Caco-2 (cell line): ENCODE results near the gene ETFDH. TPM values are rescaled to one million over a fixed set of nuclear protein-coding genes. Genes with fewer than 3 reads are reported as not detected.

ENCODE experiments used
- BruUV-seq: library from RNA; stranded (reverse); fragments of 400-500 nt; replicated peaks from 2 replicates; lab custom pipeline; 2021; lab: Mats Ljungman, UMichigan
- CTCF ChIA-PET: fragments of 300-600 bp; sonication (Branson Sonifier 250); formaldehyde crosslinking; loops from one replicate; lab custom pipeline; 2022; ENCODE audit warnings: antibody characterized with exemption; lab: Charles Lee
- POLR2A ChIA-PET: fragments of 300-600 bp; sonication (Branson Sonifier 250); formaldehyde crosslinking; loops from one replicate; lab custom pipeline; 2022; ENCODE audit warnings: antibody characterized with exemption; lab: Charles Lee
- DNase-seq, 2 experiments: peaks; one replicate each; pipeline versions ENCODE4 v3.0.0 to v3.0.0-alpha.2; 2020 to 2022
- H3K27me3 ChIP-seq: replicated peaks from 2 replicates; pipeline ENCODE4 v1.6.0; 2011; ENCODE audit warnings: low read length; ENCODE audit not compliant: control insufficient read depth, insufficient read depth
- H3K36me3 ChIP-seq: 2 replicates; pipeline ENCODE4 v1.5.1; 2011; ENCODE audit warnings: low read length; ENCODE audit not compliant: control insufficient read depth, insufficient read depth
- H3K4me1 ChIP-seq: fragments of 250-450 bp; sonication (Bioruptor Pico); 2 replicates; pipeline ENCODE4 v1.5.1; 2020; ENCODE audit warnings: mild to moderate bottlenecking
- H3K4me3 ChIP-seq: 2 replicates; pipeline ENCODE4 v1.5.1; 2011; ENCODE audit warnings: low read depth, mild to moderate bottlenecking, control low read depth, low read length
- H3K9me3 ChIP-seq: fragments of 250-450 bp; sonication (Bioruptor Pico); 2 replicates; pipeline ENCODE4 v1.5.1; 2020; ENCODE audit warnings: mild to moderate bottlenecking, moderate library complexity
- H3K27ac Mint-ChIP-seq: one replicate; pipeline ENCODE4 v1.8.0; 2022; ENCODE audit warnings: mixed read lengths; ENCODE audit not compliant: unreplicated experiment
- H3K27me3 Mint-ChIP-seq: one replicate; pipeline ENCODE4 v1.8.0; 2022; ENCODE audit warnings: mixed read lengths; ENCODE audit not compliant: insufficient read depth, unreplicated experiment
- H3K36me3 Mint-ChIP-seq: one replicate; pipeline ENCODE4 v1.8.0; 2022; ENCODE audit warnings: mild to moderate bottlenecking, mixed read lengths; ENCODE audit not compliant: insufficient read depth, unreplicated experiment
- H3K4me1 Mint-ChIP-seq: one replicate; pipeline ENCODE4 v1.8.0; 2022; ENCODE audit warnings: low read depth, mixed read lengths; ENCODE audit not compliant: unreplicated experiment
- H3K4me3 Mint-ChIP-seq: one replicate; pipeline ENCODE4 v1.8.0; 2022; ENCODE audit warnings: mild to moderate bottlenecking, moderate library complexity, mixed read lengths; ENCODE audit not compliant: unreplicated experiment
- H3K9me3 Mint-ChIP-seq: one replicate; pipeline ENCODE4 v1.8.0; 2022; ENCODE audit warnings: mixed read lengths; ENCODE audit not compliant: unreplicated experiment
- CTCF ChIP-seq, 2 experiments: fragments of 200-600 bp in 1 of 2; IDR thresholded peaks; 1 replicate in 1 of 2; 2 replicates in 1 of 2; pipeline versions ENCODE4 v1.5.1 to v1.8.0; 2011 to 2022; ENCODE audit warnings: antibody characterized with exemption in 1 of 2, control low read depth in 1 of 2, inconsistent platforms in 1 of 2, low read depth in 1 of 2, low read length in 1 of 2, mild to moderate bottlenecking in 1 of 2, moderate library complexity in 1 of 2; ENCODE audit not compliant: insufficient read depth in 1 of 2, severe bottlenecking in 1 of 2, unreplicated experiment in 1 of 2
- intact Hi-C: fragments of 100-400 bp; cut with micrococcal nuclease; formaldehyde crosslinking; loops from one replicate; pipeline ENCODE4 v1.10.0; 2022; ENCODE audit not compliant: unreplicated experiment
- total RNA-seq: library from RNA; stranded (reverse); gene quantifications from 2 replicates; pipeline ENCODE4 v1.2.3, GENCODE V29; 2022

ETFDH gene
- total RNA-seq, 1 experiment from 2014 or later: 6.4 TPM

- Histone ChIP-seq H3K9me3 (no peaks in the 10 kb centered on the region), H3K4me3 (no peak overlapping the region), H3K27me3 (no peaks in the 10 kb centered on the region), H3K4me1 (no peaks in the 10 kb centered on the region), H3K36me3 (no peaks in the 10 kb centered on the region)
- no TSS peak for BruUV-seq
- H3K4me3 Mint-ChIP-seq: no peak overlapping the region
- H3K27ac Mint-ChIP-seq: no peak overlapping the region
- peaks cover 10% of the 10 kb centered on the region for H3K9me3 Mint-ChIP-seq
- POLR2A ChIA-PET: no interaction called here
- peaks cover 7% of the 10 kb centered on the region for H3K36me3 Mint-ChIP-seq
- H3K4me1 Mint-ChIP-seq: peaks cover 6% of the 10 kb centered on the region
- no peak for TF ChIP-seq CTCF (IDR thresholded peaks at IDR 0.05; ENCODE audit: insufficient read depth in 1 of 2, low read depth in 1 of 2, low read length in 1 of 2, severe bottlenecking in 1 of 2, unreplicated experiment in 1 of 2)
- H3K27me3 Mint-ChIP-seq: no peaks in the 10 kb centered on the region
- DNase-seq: no peak
- CTCF ChIA-PET: interaction anchor here (0.7 kb wide), 1 partner anchor 26 kb away, joined by 3 read pairs; no protein-coding TSS in a partner anchor
- intact Hi-C loops: no loop called here
Observed at GRCh38 chr4:158756588-158756987, 84.5 kb downstream of the ETFDH start.

- peaks cover 10% of the 10 kb centered on the region for H3K9me3 Mint-ChIP-seq
- H3K27ac Mint-ChIP-seq: no peak overlapping the region
- Histone ChIP-seq H3K4me1 (peaks cover 3% of the 10 kb centered on the region), H3K9me3 (no peaks in the 10 kb centered on the region), H3K27me3 (no peaks in the 10 kb centered on the region), H3K36me3 (no peaks in the 10 kb centered on the region), H3K4me3 (no peak overlapping the region)
- H3K27me3 Mint-ChIP-seq: peaks cover 2% of the 10 kb centered on the region
- peaks cover 14% of the 10 kb centered on the region for H3K4me1 Mint-ChIP-seq
- no peak overlapping the region for H3K4me3 Mint-ChIP-seq
- no TSS peak for BruUV-seq
- no peak for TF ChIP-seq CTCF (IDR thresholded peaks at IDR 0.05; ENCODE audit: insufficient read depth in 1 of 2, low read depth in 1 of 2, low read length in 1 of 2, severe bottlenecking in 1 of 2, unreplicated experiment in 1 of 2)
- peaks cover 7% of the 10 kb centered on the region for H3K36me3 Mint-ChIP-seq
- intact Hi-C loops: no loop called here
- CTCF ChIA-PET: no interaction called here
- POLR2A ChIA-PET: no interaction called here
- no peak for DNase-seq
Observed at GRCh38 chr4:158758142-158758541, 86.0 kb downstream of the ETFDH start.

- peaks cover 3% of the 10 kb centered on the region for H3K4me1 ChIP-seq
- no peak overlapping the region for H3K4me3 ChIP-seq
- H3K27me3 ChIP-seq: no peaks in the 10 kb centered on the region
- Mint-ChIP-seq H3K4me1 (peaks cover 14% of the 10 kb centered on the region), H3K27ac (no peak overlapping the region), H3K4me3 (no peak overlapping the region), H3K27me3 (peaks cover 2% of the 10 kb centered on the region), H3K9me3 (peaks cover 10% of the 10 kb centered on the region), H3K36me3 (peaks cover 7% of the 10 kb centered on the region)
- intact Hi-C loops: no loop called here
- no peaks in the 10 kb centered on the region for H3K9me3 ChIP-seq
- H3K36me3 ChIP-seq: no peaks in the 10 kb centered on the region
- no TSS peak for BruUV-seq
- ChIA-PET POLR2A (no interaction called here), CTCF (no interaction called here)
- no peak for DNase-seq
- no peak for TF ChIP-seq CTCF (IDR thresholded peaks at IDR 0.05; ENCODE audit: insufficient read depth in 1 of 2, low read depth in 1 of 2, low read length in 1 of 2, severe bottlenecking in 1 of 2, unreplicated experiment in 1 of 2)
Observed at GRCh38 chr4:158758703-158759102, 86.6 kb downstream of the ETFDH start.

Other genes with a start within 250 kb of the ETFDH start
- not detected in 2 replicates for gene RXFP1, start 150.4 kb upstream of the ETFDH start, total RNA-seq
- 16.7 and 17.4 TPM in 2 replicates for gene C4orf46, start 409 bp upstream of the ETFDH start, total RNA-seq
- gene PPID, start 51.1 kb downstream of the ETFDH start, total RNA-seq: 50.9 and 57.2 TPM in 2 replicates
- 12.4 and 15.8 TPM in 2 replicates for gene FNIP2, start 96.7 kb downstream of the ETFDH start, total RNA-seq